Activated CD4-positive, alpha-beta T cell treated with anti-CD3 and anti-CD28 coated beads for 1 hour (primary cell): Measurements from ENCODE around the gene FBXW5.

Experiments
- DNase-seq: peaks from one replicate; pipeline ENCODE4 v3.0.0-alpha.2; 2020

FBXW5 gene, protein sequence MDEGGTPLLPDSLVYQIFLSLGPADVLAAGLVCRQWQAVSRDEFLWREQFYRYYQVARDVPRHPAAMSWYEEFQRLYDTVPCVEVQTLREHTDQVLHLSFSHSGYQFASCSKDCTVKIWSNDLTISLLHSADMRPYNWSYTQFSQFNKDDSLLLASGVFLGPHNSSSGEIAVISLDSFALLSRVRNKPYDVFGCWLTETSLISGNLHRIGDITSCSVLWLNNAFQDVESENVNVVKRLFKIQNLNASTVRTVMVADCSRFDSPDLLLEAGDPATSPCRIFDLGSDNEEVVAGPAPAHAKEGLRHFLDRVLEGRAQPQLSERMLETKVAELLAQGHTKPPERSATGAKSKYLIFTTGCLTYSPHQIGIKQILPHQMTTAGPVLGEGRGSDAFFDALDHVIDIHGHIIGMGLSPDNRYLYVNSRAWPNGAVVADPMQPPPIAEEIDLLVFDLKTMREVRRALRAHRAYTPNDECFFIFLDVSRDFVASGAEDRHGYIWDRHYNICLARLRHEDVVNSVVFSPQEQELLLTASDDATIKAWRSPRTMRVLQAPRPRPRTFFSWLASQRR

GRCh38 chr9:136944519-136945332, at the start of gene FBXW5, which contains the start of gene C8G:
TSS of gene FBXW5 (minus strand) at chr9:136944738. CDS start at chr9:136944083, 655 bp downstream.
TSS of gene C8G (plus strand) at chr9:136945243. CDS start at chr9:136945321, 78 bp downstream.
- peak; percentile 93 for DNase-seq

DNA sequence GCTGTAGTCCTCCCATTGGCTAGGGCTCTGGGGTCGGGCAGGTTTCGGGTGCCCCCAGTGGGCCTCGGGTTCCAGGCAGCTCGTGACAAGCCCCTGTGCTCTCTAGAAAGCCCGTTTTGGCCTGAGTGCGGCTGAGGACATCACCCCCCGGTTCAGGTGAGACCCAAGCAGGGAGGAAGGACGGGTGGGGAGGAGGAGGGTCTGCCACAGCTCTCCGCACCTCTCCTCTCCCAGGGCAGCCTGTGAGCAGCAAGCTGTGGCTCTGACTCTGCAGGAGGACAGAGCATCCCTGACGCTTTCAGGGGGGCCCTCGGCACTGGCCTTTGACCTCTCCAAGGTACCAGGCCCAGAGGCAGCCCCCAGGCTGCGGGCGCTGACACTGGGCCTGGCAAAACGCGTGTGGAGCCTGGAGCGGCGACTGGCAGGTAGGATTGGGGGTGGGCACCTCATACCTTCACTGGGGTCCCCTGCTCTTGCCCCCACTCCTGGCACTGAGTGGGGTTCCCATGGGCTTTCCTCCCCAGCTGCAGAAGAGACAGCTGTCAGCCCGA, 48.4 kb upstream of the FBXW5 start:
- DNase-seq: no peak

DNA sequence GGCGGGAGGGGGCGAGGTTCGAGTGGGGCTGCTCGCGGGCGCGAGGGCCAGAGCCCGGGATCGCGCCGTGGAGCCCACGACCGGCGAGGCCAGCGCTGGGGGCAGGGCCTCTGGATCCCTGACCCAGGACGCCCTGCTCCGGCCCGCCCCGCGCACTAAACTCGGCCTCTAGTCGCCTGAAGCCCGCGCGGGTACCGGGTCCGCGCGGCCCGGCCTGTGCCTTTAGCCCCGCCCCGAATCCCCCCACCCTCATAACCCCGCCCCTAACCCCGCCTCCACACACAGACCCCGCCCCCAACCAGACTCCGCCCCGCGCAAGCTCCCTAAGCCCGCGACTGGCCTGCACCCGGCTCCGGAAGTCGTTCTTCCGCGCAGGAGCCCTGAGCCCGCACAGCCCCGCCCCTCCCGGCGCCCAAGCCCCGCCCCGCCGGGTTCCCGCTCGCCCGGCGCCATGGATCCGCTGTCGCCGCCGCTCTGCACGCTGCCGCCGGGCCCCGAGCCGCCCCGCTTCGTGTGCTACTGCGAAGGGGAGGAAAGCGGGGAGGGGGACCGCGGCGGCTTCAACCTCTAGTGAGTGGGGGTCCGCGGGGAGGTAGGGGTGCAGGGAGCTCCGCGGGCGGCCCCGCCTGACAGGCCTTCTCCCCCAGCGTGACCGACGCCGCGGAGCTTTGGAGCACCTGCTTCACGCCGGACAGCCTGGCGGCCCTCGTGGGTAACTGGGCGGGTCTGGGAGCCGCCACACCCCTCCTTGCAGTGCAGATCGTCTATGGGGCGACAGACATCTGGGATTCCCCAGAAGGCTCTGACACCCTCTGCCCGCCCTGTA, 47.7 kb upstream of the FBXW5 start, which contains the start of gene PAXX:
TSS of gene PAXX (plus strand) at position 430 of the 826 bp plus-strand sequence. CDS start at position 452, 22 bp downstream.
- DNase-seq: peak; percentile 87

- no peak for DNase-seq
Measured at GRCh38 chr9:136990242-136990911, 45.8 kb upstream of the FBXW5 start.

DNA sequence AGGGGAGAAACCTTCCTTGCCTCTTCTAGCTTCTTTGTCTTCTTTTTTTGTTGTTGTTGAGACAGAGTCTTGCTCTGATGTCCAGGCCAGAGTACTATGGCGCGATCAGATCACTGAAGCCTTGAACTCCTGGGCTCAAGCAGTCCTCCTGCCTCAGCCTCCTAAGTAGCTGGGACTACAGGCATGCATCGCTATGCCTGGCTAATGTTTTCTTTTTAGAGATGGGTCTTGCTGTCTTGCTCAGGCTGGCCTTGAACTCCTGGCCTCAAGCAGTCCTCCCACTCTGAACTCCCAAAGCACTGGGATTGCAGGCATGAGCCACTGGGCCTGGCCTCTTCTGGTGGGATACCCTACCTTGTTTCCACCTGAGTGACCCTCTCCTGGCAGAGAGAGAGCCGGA, 44.3 kb upstream of the FBXW5 start:
- no peak for DNase-seq

GRCh38 chr9:136985853-136986252, 41.3 kb upstream of the FBXW5 start:
- DNase-seq: no peak

GRCh38 chr9:136985027-136985602, 40.6 kb upstream of the FBXW5 start:
- DNase-seq: no peak

- no peak for DNase-seq
Measured at GRCh38 chr9:136984464-136985026, 40.0 kb upstream of the FBXW5 start.

DNA sequence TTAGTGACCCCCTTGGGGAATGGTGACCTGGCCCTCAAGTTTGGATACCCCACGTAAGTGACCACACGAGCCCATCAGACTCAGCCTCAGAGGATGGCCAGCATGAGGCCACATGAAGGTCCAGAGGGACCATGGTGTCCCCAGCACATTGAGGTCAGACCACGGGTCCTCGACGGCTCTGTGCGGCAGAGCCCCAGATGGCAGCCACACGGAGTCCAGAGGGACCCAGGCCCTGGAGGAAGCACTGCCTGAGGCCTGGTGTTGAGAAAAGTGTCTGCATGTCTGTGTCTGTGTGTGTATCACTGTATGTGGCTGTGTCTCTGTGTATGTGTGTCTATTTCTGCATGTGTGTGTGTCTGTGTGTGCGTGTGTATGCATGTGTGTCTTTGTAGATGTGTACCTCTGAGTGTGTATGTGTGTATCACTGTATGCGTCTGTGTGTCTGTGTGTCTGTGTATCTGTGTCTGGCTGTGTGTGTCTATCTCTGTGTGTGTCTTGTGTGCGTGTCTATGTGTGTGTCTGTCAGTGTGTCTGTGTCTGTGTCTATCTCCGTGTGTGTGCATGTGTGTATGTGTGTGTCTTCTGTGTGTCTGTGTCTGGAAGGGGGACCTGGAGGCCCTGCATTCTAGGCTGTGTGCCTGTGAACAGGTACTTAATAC, 39.2 kb upstream of the FBXW5 start:
- DNase-seq: no peak

DNA sequence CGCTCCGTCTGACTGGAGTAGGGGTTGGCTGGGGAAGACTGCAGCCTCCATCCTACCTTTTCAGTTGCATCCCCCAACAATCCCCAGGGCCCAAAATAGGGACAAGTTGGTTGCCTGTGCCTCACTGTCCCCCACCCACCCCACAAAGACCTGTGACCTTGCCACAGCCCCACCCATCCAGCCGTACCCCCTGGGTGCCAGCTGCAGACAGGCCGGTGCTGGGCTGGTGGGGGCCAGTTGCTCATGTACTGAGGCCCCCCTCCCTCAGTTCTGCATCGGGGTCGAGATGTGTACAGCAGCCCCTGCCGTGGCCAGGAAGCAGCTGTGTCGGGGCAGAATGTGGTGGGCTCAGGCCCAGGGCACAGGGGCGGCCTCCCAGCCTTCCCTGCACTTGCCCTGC, 38.6 kb upstream of the FBXW5 start:
- no peak for DNase-seq

DNA sequence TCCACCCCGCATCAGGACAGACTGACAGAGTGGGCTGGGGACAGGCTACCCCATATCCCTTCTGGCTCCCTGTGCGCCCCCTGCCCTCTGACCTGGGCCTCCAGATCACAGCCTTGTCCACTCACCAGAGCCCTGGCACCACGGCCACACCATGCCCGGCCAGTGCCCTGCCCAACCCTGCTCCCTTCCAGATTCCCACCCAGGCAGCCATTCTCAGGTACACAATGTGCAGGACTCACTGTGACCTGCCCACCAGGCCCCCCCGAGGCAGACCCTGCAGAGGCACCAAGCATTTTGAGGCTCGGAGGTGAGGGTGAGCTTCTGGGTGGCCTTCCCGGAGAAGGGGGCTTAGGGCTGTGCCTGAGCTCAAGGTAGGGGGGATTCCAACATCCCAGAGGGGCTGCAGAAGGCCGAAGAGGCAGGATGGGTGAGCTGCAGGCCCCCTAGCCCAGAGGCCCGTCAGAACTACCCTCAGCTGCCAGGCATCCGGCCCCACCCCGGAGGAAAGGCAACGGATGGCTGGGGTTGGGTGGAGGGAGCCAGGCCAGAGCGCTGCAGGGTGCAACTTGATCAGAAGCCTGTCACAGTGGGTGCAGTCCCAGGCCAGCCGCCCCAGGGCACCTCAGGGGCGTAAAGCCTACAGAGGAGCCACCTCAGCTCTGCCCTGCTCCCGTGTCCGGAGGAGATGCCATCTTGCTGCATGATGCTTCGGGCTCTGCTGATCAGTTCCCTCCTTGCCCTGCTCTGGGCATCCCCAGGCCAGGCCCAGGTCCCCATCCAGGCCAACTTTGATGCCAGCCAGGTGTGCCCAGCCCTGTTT, 37.9 kb upstream of the FBXW5 start, which contains the start of gene LCNL1:
TSS of gene LCNL1 (plus strand) at position 762 of the 820 bp plus-strand sequence. CDS start 594 bp downstream, outside the sequence.
- DNase-seq: no peak

DNA sequence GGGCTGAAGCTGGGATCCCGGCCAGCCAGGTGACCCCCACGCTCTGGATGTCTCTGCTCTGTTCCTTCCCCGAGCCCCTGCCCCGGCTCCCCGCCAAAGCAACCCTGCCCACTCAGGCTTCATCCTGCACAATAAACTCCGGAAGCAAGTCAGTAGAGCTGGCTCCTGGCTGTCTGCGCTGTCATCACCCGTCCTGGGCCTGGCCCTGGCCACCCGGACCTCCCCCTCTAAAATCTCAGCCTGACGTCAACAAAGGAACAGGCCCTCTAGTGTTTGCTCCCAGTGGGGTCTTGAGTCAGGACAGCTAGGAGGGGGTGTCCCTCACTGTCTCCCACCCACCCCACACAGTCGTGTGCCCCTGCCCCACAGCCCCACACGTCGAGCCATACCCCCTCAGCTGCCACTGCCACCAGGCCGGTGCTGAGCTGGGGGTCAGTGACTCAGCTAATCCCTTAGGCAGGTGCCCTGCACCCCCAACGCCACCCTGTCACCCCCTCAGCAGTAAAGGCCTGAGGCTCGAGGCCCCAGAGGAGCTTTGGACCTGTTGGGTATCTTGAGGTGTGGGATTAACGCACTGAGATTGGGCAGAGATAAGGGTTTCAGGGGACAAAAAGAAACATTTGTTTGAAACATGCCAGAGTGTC, 37.2 kb upstream of the FBXW5 start:
- DNase-seq: no peak

GRCh38 chr9:136980669-136981478, 36.3 kb upstream of the FBXW5 start:
- no peak for DNase-seq

DNA sequence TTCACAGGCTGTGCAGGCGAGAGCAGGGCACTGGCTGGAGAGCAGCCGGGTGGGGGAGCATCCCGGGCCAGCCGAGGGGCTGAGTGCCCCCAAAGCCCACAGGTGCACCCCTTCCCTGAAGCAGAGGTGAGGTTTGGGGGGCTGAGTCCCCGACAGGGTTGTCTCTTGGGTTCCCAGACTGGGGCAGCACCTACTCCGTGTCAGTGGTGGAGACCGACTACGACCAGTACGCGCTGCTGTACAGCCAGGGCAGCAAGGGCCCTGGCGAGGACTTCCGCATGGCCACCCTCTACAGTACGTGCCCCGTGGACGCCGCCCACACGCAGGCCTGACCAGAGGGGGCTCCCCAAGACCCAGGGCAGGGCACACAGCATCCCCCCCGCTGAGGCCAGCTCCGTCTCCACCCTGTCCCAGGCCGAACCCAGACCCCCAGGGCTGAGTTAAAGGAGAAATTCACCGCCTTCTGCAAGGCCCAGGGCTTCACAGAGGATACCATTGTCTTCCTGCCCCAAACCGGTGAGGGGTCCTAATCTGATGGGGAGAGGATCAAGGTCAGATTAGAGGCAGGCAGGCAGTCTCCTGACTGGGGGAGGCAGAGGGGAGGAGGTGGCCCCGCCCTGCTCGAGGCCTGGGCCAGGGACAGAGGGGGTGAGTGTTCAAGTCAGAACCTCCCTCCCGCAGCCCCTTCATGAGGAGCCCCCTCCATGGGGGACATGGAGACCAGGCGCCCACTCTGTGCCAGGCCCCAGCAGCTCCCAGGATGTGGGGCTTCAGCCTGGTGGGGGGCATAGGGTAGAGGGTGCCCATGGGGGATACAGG, 35.4 kb upstream of the FBXW5 start:
- no peak for DNase-seq

- no peak for DNase-seq
Measured at GRCh38 chr9:136978865-136979544, 34.5 kb upstream of the FBXW5 start.
